Caco-2 (cell line): ENCODE data around the gene CDH11. TPM values are rescaled to one million over a fixed set of nuclear protein-coding genes. Genes with fewer than 3 reads are reported as not detected.

ENCODE experiments used
- BruUV-seq: library from RNA; stranded (reverse); fragments of 400-500 nt; replicated peaks from 2 replicates; lab custom pipeline; 2021; lab: Mats Ljungman, UMichigan
- CTCF ChIA-PET: fragments of 300-600 bp; sonication (Branson Sonifier 250); formaldehyde crosslinking; loops from one replicate; lab custom pipeline; 2022; ENCODE audit warnings: antibody characterized with exemption; lab: Charles Lee
- POLR2A ChIA-PET: fragments of 300-600 bp; sonication (Branson Sonifier 250); formaldehyde crosslinking; loops from one replicate; lab custom pipeline; 2022; ENCODE audit warnings: antibody characterized with exemption; lab: Charles Lee
- DNase-seq, 2 experiments: peaks; one replicate each; pipeline versions ENCODE4 v3.0.0 to v3.0.0-alpha.2; 2020 to 2022
- H3K27me3 ChIP-seq: replicated peaks from 2 replicates; pipeline ENCODE4 v1.6.0; 2011; ENCODE audit warnings: low read length; ENCODE audit not compliant: control insufficient read depth, insufficient read depth
- H3K36me3 ChIP-seq: 2 replicates; pipeline ENCODE4 v1.5.1; 2011; ENCODE audit warnings: low read length; ENCODE audit not compliant: control insufficient read depth, insufficient read depth
- H3K4me1 ChIP-seq: fragments of 250-450 bp; sonication (Bioruptor Pico); 2 replicates; pipeline ENCODE4 v1.5.1; 2020; ENCODE audit warnings: mild to moderate bottlenecking
- H3K4me3 ChIP-seq: 2 replicates; pipeline ENCODE4 v1.5.1; 2011; ENCODE audit warnings: low read depth, mild to moderate bottlenecking, control low read depth, low read length
- H3K9me3 ChIP-seq: fragments of 250-450 bp; sonication (Bioruptor Pico); 2 replicates; pipeline ENCODE4 v1.5.1; 2020; ENCODE audit warnings: mild to moderate bottlenecking, moderate library complexity
- H3K27ac Mint-ChIP-seq: one replicate; pipeline ENCODE4 v1.8.0; 2022; ENCODE audit warnings: mixed read lengths; ENCODE audit not compliant: unreplicated experiment
- H3K27me3 Mint-ChIP-seq: one replicate; pipeline ENCODE4 v1.8.0; 2022; ENCODE audit warnings: mixed read lengths; ENCODE audit not compliant: insufficient read depth, unreplicated experiment
- H3K36me3 Mint-ChIP-seq: one replicate; pipeline ENCODE4 v1.8.0; 2022; ENCODE audit warnings: mild to moderate bottlenecking, mixed read lengths; ENCODE audit not compliant: insufficient read depth, unreplicated experiment
- H3K4me1 Mint-ChIP-seq: one replicate; pipeline ENCODE4 v1.8.0; 2022; ENCODE audit warnings: low read depth, mixed read lengths; ENCODE audit not compliant: unreplicated experiment
- H3K4me3 Mint-ChIP-seq: one replicate; pipeline ENCODE4 v1.8.0; 2022; ENCODE audit warnings: mild to moderate bottlenecking, moderate library complexity, mixed read lengths; ENCODE audit not compliant: unreplicated experiment
- H3K9me3 Mint-ChIP-seq: one replicate; pipeline ENCODE4 v1.8.0; 2022; ENCODE audit warnings: mixed read lengths; ENCODE audit not compliant: unreplicated experiment
- CTCF ChIP-seq, 2 experiments: fragments of 200-600 bp in 1 of 2; IDR thresholded peaks; 1 replicate in 1 of 2; 2 replicates in 1 of 2; pipeline versions ENCODE4 v1.5.1 to v1.8.0; 2011 to 2022; ENCODE audit warnings: antibody characterized with exemption in 1 of 2, control low read depth in 1 of 2, inconsistent platforms in 1 of 2, low read depth in 1 of 2, low read length in 1 of 2, mild to moderate bottlenecking in 1 of 2, moderate library complexity in 1 of 2; ENCODE audit not compliant: insufficient read depth in 1 of 2, severe bottlenecking in 1 of 2, unreplicated experiment in 1 of 2
- intact Hi-C: fragments of 100-400 bp; cut with micrococcal nuclease; formaldehyde crosslinking; loops from one replicate; pipeline ENCODE4 v1.10.0; 2022; ENCODE audit not compliant: unreplicated experiment
- total RNA-seq: library from RNA; stranded (reverse); gene quantifications from 2 replicates; pipeline ENCODE4 v1.2.3, GENCODE V29; 2022

Gene CDH11
- total RNA-seq, 1 experiment from 2014 or later, result not detected

DNA sequence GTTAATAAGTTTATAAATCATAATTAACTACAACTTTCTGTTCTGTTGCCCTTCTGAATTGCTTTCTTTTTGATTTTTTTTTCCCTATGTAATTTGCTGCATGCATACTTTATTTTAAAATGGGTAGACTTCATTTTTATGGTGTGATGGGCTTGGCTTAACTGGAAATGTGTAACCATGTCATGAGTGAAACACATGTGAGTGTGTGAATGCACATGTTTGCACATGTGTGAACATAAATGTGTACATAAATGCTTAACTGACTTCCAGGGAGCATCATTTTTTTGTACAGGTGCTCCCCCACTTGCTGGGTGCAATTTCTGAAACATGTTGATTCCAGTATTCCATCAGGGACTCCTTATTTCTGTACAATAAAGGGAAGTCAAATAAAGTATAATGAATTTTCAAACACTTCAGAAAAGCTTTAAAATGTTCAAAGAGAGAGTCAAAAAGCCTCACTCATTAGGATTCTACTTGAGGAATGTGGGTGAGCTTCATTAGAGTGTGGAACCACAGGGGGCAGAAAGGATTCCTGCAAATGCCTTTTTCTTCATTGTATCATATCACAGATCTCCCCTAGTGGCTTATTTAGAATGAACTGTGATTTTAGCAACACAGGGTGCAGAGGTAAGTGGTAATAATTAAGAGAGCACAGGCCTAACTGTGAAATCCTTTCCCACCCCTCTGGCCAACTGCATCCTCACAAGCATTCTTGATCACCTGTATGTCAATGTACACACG lies 31.7 kb upstream of the CDH11 start:
- Mint-ChIP-seq H3K27me3 (no peaks in the 10 kb centered on the region), H3K4me1 (no peaks in the 10 kb centered on the region), H3K4me3 (no peak overlapping the region), H3K9me3 (no peaks in the 10 kb centered on the region), H3K36me3 (no peaks in the 10 kb centered on the region), H3K27ac (no peak overlapping the region)
- no peaks in the 10 kb centered on the region for H3K36me3 ChIP-seq
- no peaks in the 10 kb centered on the region for H3K4me1 ChIP-seq
- no TSS peak for BruUV-seq
- CTCF ChIA-PET, result no interaction called here
- no peak for DNase-seq
- H3K4me3 ChIP-seq, result no peak overlapping the region
- no peak for TF ChIP-seq CTCF (IDR thresholded peaks at IDR 0.05; ENCODE audit: insufficient read depth in 1 of 2, low read depth in 1 of 2, low read length in 1 of 2, severe bottlenecking in 1 of 2, unreplicated experiment in 1 of 2)
- POLR2A ChIA-PET, result no interaction called here
- intact Hi-C loops, result no loop called here
- no peaks in the 10 kb centered on the region for H3K9me3 ChIP-seq
- no peaks in the 10 kb centered on the region for H3K27me3 ChIP-seq

DNA sequence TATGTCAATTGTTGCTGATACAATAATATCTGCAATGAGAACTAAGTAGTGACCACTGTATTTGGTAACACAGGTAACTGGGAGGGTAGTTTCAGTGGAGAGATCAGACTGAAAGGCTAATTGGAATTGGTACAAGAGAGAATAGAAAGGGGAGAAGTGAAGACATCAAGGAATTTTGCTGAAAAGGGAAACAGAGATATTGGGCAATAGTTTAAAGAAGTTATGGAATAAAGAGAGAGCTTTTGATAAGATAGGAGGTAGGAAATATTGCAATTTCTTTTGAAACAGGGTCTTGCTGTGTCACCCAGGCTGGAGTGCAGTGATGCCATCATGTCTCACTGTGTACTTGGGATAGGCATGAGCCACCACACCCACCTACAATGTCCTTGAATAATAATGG lies 26.9 kb upstream of the CDH11 start:
- no peaks in the 10 kb centered on the region for H3K9me3 ChIP-seq
- BruUV-seq, result no TSS peak
- H3K4me3 Mint-ChIP-seq, result no peak overlapping the region
- intact Hi-C loops, result no loop called here
- ChIA-PET POLR2A (no interaction called here), CTCF (no interaction called here)
- DNase-seq, result no peak
- no peaks in the 10 kb centered on the region for H3K27me3 Mint-ChIP-seq
- no peaks in the 10 kb centered on the region for H3K27me3 ChIP-seq
- no peaks in the 10 kb centered on the region for H3K9me3 Mint-ChIP-seq
- no peak overlapping the region for H3K4me3 ChIP-seq
- H3K36me3 Mint-ChIP-seq, result no peaks in the 10 kb centered on the region
- H3K4me1 ChIP-seq, result no peaks in the 10 kb centered on the region
- no peak for TF ChIP-seq CTCF (IDR thresholded peaks at IDR 0.05; ENCODE audit: insufficient read depth in 1 of 2, low read depth in 1 of 2, low read length in 1 of 2, severe bottlenecking in 1 of 2, unreplicated experiment in 1 of 2)
- no peaks in the 10 kb centered on the region for H3K4me1 Mint-ChIP-seq
- no peak overlapping the region for H3K27ac Mint-ChIP-seq
- no peaks in the 10 kb centered on the region for H3K36me3 ChIP-seq

DNA sequence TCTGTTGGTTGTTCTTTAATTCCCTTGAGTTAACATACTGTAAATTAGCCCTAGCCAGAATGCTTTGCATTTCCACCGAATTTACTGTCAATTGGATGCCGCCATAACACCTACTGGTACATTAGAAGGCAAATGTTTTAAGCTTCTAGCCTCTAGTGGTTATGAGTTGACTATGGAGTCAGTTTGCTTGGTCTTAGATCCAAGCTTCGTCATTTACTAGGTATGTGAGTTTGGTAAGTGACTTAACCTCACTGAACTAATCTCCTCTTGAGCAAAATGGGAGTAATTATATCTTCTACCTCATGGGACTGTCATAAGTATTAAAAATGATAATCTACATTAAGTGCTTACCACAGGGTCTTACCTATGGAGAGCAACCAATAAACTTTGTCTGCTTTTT lies 20.4 kb upstream of the CDH11 start:
- POLR2A ChIA-PET, result no interaction called here
- Mint-ChIP-seq H3K4me1 (no peaks in the 10 kb centered on the region), H3K4me3 (no peak overlapping the region), H3K36me3 (no peaks in the 10 kb centered on the region), H3K27me3 (peaks cover 7% of the 10 kb centered on the region), H3K27ac (no peak overlapping the region), H3K9me3 (no peaks in the 10 kb centered on the region)
- no peaks in the 10 kb centered on the region for H3K9me3 ChIP-seq
- intact Hi-C loops, result no loop called here
- H3K4me1 ChIP-seq, result no peaks in the 10 kb centered on the region
- H3K4me3 ChIP-seq, result no peak overlapping the region
- H3K27me3 ChIP-seq, result no peaks in the 10 kb centered on the region
- no peak for TF ChIP-seq CTCF (IDR thresholded peaks at IDR 0.05; ENCODE audit: insufficient read depth in 1 of 2, low read depth in 1 of 2, low read length in 1 of 2, severe bottlenecking in 1 of 2, unreplicated experiment in 1 of 2)
- no TSS peak for BruUV-seq
- CTCF ChIA-PET, result no interaction called here
- no peak for DNase-seq
- no peaks in the 10 kb centered on the region for H3K36me3 ChIP-seq
